NCI-H1694 treated with DMSO at 0.1 percent for 48 hours (cell line): ENCODE results near the gene SSR1.
"Not testable (repeated sequence)": the region's sequence is repeated elsewhere in the genome, so short reads cannot be mapped to it uniquely, and the experiment has no call there.

Source experiments
- DNase-seq: peaks from one replicate; lab custom pipeline; 2025; lab: John Stamatoyannopoulos, UW

The SSR1 gene

DNA sequence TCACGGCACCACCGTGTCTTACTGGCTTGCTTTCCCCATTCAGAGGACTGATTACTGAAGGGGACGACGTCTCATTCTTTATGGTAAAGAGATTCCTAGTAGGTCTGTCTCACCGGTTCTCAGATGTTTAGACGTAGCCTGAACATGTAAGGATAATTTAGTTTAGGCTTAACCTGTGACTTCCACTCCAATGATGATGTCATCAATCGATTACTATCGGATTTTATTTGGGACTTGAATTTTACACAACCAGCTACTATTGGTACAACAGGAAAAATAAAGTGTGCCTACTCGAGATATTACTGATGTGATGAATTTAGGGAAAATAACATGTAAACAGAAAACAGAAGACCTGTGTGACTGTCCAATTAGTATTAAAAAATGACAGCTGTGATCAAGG lies 4.5 kb upstream of the SSR1 start:
- no peak for DNase-seq

DNA sequence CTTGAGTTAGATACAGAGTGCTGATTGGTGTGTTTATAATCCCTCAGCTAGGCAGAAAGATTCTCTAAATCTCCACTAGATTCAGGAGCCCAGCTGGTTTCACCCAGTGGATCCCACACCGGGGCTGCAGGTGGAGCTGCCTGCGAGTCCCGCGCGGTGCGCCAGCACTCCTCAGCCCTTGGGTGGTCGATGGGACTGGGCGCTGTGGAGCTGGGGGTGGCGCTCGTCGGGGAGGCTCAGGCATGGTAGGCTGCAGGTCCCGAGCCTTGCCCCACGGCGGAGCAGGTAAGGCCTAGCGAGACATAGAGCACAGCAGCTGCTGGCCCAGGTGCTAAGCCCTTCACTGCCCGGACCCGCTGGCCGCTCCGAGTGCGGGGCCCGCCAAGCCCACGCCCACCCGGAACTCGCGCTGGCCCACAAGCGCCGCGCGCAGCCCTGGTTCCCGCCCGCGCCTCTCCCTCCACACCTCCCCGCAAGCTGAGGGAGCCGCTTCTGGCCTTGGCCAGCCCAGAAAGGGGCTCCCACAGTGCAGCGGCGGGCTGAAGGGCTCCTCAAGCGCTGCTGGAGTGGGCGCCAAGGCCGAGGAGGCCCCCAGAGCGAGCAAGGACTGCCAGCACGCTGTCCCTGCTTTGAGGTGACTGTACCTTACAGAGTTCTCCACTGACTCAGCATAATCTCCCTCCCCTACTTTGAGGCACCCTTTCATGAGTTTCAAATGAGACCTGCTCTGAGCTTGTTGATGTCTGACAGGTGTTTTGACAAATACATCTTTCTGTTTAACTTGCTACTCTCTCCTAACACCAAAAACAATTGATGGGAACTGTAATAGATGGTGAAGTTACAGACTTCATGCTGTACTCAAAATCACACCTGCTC lies 3.9 kb upstream of the SSR1 start:
- DNase-seq: no peak

DNA sequence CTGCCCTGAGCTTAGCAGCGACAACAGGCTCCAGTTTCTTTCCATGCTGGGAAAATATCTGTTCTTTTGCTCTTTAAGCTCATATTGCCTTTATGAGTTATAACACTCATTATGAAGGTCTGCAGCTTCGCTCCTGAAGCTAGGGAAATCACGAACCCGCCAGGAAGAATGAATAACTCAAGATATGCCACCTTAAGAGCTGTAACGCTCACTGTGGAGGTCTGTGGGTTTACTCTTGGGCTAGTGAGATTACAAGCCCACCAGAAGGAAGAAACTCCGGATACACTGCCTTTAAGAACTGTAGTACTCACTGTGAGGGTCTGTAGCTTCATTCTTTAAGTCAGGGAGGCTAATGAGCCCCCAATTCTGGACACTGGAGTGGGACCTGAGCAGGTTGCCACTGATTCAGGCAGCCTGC lies 3.0 kb upstream of the SSR1 start:
- no peak for DNase-seq

DNA sequence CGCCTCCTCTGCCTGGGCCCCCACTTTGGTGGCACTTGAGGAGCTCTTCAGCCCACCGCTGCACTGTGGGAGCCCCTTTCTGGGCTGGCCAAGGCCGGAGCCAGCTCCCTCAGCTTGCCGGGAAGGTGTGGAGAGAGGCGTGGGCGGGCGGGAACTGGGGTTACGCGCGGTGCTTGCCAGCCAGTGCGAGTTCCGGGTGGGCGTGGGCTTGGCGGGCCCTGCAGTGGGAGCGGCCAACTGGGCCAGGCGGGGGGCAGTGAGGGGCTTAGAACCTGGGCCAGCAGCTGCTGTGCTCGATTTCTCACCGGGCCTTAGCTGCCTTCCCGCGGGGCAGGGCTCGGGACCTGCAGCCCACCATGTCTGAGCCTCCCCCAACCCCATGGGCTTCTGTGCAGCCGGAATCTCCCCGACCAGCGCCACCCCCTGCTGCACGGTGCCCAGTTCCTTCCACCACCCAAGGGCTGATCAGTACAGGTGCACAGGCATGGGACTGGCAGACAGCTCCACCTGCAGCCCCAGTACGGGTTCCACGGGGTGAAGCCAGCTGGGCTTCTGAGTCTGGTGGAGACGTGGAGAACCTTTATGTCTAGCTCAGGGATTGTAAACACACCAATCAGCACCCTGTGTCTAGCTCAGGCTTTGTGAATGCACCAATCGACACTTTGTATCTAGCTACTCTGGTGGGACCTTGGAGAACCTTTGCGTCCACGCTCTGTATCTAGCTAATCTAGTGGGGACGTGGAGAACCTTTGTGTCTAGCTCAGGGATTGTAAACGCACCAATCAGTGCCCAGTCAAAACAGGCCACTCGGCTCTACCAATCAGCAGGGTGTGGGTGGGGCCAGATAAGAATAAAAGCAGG lies 2.3 kb upstream of the SSR1 start:
- not testable (repeated sequence) for DNase-seq

DNA sequence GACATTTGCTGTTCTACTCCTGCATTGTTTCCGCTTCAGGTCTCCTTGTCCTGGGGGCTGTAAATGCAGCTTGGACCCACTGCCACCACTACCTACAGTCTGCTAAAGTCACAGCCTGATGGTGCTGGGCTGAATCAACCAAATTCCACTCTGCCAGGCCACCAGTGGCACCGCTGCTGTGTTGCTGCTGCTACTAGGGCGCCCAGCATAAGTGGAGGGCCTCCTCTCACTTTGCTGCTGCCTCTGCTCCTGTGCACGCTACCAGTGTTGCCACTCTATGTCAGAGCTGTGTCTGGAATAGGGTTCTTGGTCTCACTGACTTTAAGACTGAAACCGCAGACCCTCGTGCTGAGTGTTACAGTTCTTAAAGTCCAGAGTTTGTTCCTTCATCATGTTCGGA lies 1.4 kb upstream of the SSR1 start:
- DNase-seq: no peak

DNA sequence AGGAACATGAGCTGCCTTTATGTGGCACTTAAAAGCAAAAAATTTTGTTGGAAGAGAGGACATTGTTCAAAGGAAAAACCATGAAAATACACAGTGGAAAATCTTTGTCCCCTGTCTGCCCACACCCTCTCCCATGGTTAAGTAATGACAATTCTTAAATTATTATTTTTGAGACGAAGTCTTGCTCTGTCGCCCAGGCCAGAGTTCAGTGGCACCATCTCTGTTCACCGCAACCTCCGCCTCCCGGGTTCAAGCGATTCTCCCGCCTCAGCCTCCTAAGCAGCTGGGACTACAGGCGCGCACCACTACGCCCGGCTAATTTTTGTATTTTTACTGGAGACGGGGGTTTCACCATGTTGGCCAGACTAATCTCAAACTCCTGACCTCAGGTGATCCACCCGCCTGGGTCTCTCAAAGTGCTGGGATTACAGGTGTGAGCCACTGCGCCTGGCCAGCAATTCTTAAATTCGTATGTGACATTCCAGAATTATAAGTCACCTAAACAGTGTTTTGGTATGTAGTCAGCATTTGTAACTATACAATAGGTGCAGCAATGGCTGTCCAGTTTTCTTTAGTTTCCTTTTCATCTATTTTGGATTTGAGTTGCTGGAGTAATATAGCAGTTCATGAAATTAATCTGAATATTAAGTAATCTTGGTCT lies 636 bp upstream of the SSR1 start:
- no peak for DNase-seq

DNA sequence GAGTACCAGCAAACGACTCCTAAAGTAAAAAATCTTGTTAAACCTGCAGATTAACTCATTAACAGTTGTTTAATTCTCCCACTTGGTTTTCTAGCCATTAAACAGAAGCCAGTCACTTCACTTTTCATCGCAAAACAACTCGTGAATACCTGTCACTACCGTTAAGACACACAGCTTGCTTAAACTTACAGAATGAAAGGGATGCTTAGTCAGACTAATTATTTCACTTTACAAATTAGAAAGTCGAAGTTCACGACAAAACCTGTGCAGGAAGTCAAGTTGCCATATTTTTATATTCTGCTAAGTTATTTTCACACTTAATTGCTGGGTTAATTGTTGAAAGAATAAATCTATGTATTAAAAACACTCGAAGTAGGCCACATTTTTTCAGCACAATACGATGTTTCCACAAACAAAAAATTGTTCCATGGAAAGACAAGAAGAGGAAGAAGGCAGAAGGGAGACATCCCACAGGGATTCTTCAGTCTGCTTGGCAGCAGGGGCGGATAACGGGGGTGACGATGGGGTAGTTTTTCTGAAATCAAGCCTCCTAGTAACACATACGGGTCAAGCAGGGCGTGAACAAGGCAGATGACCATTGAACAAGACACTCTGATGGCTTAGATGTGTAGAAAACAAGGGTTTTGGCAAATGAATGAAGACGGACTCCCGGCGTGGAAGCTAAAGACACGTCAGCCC lies 933 bp downstream of the SSR1 start:
- no peak for DNase-seq

DNA sequence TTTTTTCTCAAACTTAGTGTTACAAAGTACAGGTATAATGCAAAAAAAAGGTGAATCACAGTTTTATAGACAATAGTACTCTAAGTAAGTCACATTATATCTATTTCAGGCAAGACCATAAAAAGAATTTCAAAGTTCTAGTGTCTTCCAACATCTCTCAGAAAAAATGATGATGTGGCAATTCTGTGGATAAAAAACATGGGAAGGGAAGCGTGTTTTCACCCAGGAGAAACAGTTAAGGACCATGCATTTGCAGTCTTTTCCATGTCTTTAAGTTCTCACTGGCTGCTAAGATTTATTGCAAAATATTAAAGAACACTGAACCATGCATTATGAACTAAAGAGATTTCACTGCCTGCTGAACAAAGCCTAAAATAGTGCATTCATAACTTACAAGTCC lies 1.8 kb downstream of the SSR1 start:
- DNase-seq: no peak

DNA sequence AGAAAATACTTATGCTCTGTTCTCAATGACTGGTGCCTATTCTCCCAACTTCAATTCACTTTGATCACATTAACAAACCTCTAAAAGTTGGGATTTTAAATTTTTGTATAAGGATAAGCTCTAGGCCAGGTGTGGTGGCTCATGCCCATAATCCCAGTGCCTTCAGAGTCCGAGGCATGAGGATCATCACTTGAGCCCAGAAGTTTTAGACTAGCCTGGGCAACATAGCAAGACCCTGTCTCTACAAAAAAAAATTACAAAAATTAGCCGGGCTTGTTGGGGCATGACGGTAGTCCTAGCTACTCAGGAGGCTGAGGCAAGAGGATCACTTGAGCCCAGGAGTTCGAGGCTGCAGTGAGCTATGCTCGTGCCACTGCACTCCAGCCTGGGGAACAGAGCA lies 3.9 kb downstream of the SSR1 start:
- no peak for DNase-seq

DNA sequence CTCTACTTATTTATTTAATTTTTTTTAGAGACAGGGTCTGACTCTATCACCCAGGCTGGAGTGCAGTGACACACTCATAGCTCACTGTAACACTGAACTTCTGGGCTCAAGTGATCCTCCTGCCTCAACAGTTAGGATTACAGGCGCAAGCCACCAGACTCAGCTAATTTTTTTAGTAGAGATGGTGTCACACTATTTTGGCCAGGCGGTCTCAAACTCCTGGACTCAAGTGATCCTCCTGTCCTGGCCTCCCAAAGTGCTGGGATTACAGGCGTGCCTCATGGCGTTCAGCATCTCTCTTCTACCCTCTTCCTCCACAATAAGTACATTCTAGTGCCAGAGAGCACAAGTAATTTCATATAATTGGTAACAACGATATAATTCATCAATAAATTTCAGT lies 5.5 kb downstream of the SSR1 start:
- DNase-seq: no peak

DNA sequence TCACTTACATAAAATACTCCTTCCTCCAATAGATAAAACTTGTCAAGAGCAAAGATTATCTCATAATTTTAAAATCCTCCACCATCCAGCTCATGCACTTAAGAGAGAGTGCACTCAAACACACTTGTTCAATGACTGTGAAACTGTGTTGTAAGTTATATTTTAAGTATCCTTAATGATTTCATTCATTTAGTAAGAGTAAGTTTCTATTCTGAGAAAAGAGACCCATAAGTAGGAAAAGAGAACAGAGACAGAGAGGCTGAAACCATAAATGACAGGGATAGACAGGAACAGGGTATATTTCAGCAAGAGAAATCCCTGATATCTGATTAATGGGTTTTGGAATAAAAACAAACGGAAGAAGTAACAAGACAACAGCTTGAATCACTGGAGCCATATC lies 8.2 kb downstream of the SSR1 start:
- no peak for DNase-seq

DNA sequence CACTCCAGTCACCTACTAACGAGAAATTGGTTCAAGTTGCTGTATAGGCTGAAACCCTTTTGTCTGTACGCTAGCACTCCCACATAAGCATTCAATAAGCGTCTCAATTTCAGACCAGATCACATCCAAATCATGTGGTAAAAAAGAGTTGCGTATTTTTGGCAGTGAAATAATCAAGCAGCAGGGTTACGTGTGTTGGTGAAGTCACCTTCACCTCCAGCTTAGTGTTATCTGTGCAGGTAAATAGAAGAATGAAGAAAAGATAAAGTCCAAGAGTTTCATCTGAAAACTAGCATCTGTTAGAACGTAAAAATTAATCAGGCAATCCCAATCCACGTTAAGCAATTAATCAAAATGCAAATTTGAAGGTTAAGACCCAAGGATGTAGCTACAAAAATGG lies 11.3 kb downstream of the SSR1 start:
- DNase-seq: no peak

DNA sequence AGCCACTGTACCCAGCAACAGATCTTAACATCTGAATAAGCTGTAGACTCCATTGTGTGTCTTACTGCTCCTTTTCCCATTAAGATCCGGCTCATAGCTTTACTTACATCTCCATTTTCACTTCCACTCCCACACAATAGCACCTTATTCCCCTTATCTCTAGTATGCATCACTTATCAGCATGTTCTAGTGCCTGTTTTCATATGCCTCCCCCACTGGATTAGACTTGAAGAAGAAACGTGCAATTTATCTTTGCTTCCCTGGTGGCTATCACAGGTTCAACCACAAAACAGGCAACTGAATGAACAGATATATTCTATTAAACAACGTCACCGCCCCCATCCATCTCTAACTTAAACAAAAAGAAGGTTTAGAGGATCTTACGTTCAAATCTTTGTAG lies 12.1 kb downstream of the SSR1 start:
- DNase-seq: no peak

DNA sequence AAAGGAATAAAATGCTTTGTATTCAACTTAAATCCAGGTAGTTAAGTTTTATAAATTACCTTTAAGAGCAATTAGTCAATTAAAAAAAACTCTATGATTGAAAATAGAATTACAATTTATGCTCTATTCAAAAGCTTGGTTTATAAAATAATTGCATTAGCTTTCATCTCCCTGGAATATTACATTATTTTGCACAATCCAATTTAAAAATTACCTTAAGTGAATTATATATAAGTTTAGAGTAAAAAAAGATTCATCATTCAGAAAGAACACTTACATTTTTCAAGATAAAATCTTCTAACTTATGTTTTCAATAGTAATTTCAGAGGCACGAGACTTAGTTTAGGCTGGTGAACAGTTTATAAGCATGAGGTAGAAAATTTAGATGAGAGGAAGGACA lies 14.9 kb downstream of the SSR1 start:
- no peak for DNase-seq

DNA sequence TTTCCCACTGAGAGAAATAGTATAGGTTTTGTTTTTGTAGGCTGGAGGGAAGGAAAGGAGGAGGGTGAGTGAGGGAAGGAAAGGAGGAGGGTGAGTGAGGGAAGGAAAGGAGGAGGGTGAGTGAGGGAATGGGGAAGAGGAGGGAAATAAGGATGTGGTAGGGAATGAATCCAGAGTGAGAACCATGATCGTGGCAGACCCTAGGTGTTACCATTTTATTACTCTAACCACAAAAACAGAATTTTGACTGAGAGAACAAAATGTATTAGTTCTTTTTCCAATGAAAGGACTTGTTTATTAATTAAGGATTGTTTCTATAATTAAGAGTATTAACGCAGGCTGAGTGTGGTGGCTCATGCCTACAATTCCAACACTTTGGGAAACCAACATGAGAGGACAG lies 16.4 kb downstream of the SSR1 start:
- no peak for DNase-seq

DNA sequence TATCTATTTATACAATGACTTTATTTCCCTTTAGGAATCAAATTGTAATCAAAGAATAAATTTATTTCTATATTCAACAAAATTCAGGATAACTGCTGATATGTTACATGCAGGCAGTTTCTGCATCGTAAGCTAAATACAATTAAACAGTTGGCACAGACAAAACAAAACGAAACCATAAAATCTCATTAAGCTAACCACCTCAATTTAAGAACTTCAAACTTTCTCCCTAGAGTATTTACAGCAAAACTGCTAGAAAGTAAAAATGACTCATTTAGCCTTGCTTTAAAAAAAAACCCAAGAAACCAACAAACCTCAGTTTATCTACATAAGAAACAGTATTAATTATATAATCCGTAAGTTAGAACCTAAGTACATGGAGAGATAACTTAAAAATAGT lies 17.1 kb downstream of the SSR1 start:
- DNase-seq: no peak

DNA sequence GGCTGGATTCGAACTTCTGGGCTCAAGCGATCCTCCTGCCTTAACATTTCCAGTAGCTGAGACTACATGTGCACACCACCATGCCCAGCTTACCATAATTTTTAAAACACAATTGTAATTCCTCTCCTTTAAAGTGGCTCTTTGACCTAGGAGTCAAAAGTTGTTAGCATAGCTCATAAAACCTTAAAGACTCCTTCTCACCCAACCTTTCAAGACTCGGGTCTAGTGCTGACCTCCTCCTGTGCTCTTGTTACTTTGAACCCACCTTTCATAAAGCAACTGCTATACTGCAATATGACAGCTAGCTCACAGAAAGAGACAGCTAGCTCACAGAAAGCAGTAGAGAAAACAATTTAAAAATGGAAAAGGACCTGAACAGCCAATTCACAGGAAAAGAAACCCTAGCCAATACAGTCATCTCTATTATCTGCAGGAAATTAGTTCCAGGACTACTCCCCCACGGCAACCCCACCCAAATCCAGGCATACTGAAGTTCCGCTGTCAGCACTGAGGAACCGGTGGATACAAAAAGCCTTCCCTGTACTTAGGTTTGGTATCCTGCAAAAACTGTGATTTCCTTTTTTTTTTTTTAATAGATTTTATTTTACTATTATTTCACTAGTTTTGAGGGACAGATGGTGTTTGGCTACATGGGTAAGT lies 20.3 kb downstream of the SSR1 start:
- DNase-seq: no peak

DNA sequence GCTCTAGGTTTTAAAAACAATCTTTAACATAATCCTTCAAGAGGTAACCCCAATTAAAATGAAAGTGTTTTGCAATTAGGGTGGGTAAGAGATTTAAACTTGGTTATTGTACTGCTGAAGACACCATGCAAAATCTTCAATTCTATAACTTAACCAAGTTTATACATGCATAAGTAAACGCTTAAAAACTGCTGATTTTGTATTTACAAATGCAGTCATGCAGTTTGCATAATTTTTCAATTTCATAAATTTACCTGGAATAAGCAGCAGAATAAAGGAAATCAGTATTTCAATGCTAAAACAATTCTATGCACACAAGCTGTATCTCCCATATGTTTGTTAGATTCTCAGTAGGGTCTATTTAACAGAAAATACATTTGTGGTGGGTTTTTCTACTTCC lies 22.9 kb downstream of the SSR1 start:
- DNase-seq: no peak

DNA sequence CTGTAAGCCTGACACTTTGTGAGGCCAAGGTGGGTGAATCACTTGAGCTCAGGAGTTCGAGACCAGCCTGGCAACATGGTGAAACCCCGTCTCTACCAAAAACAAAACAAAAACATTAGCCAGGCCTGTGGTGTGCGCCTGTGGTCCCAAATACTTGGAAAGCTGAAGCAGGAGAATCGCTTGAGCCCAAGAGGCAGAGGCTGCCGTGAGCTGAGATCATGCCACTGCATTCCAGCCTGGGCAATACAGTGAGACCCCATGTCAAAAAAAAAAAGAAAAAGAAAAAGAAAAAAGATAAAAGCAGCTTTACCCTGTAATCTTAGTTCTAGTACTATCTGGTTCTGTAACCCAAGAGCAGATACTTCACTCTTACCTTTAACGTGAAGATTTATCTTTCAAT lies 27.6 kb downstream of the SSR1 start:
- no peak for DNase-seq

DNA sequence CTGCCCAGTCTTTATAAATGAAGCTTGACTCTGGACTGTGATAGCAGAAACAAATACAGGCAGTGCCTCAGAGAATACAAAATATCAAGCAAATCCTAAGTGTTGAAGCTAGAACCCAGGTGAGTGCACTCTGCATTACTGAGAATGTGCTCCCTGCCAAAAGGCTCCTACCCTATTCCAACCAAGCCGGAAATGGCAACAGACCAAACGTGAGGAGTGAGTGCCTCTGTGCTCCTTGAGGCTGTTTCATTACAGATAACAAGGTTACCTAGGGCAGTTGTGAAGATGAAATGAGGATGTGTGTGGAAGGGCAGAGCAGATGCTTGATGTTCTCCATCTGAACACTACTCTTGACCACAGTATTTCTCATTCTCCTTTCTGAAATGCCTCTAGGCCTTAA lies 29.3 kb downstream of the SSR1 start:
- no peak for DNase-seq

DNA sequence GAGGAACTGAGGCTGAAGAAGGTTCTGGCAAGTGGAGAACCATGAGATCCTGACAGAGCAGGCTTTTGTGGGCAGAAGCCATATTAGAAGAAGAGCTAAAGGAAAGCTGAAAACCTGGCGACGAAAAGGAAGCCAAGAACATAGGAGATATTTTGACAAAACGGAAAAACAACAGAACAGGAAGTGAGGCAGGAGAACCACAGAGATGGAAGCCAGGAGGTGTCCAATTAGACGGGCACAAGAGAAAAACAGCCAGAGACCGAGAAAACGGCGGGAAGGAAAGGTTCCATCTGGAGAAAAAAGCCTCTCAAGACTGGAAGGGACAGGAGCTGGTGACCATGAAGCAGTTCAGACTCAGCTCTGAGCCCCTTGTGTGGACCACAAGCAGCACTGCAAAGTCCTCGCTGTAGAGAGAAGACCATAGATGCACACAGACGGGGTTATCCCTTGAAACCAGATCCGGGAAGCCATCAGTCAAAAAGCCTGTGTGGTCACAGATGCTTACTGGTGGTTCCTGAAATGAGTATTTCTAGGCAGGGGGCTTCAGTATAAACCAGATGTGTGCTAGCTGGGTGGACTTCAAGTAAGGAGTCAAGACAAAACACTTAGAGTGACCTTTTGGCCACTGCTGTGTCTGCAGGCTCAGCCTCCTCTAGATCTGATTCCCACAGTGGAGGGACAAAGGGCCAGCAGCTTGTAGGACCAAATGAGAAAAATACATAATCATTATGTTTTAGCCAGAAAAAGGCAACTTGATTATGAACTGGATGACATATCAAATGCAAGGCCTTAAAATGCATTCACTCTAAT lies 30.7 kb downstream of the SSR1 start:
- DNase-seq: no peak
